HG02852 (cell line): Measurements from ENCODE around the gene TUBGCP2.
"Not testable (repeated sequence)": the region's sequence is repeated elsewhere in the genome, so short reads cannot be mapped to it uniquely, and the experiment has no call there.

ENCODE experiments used
- ATAC-seq: cut with Tn5 transposase; IDR thresholded peaks from one replicate; pipeline ENCODE4 v1.9.1; 2021; ENCODE audit warnings: mild to moderate bottlenecking, moderate library complexity; ENCODE audit not compliant: unreplicated experiment

The TUBGCP2 gene

DNA sequence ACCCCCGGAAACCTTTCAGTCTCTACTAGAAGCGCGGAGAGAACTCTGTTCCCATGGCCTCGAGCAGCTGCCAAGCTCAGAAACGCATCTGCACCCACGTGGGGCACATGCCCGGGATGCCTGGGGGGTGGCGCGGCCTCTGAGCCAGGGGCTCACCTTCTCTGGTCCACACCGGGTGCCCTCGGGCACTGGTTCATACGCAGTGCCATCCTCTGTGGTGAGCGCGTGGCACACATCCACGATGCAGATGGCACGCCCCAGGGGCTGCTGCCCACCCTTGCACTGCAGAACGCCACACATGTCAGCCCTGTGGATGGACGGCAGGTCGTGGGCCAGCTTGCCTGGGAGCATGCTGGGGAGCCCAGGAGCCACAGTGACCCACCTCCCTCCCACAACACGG, 38.5 kb downstream of the TUBGCP2 start:
- ATAC-seq = no peak

DNA sequence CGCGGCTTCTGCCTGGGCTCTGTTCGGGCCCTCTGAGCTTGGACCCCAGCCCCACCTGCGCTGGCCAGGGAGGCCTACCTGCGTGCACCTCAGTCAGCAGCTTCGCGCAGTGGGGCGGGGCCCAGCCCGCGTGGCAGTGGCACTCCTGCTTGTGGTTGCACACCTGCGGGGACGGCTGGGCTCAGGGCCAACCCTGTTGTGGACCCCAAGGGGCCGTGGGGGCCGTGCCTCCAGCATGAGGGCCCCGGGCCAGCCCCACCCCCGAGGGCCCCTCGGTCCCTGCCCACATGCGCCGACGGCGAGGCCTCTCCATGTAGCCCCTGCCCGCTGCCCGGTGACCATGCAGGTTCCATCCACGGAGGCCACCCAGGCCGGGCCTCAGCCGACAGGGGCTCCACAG, 39.3 kb downstream of the TUBGCP2 start:
- no peak for ATAC-seq

DNA sequence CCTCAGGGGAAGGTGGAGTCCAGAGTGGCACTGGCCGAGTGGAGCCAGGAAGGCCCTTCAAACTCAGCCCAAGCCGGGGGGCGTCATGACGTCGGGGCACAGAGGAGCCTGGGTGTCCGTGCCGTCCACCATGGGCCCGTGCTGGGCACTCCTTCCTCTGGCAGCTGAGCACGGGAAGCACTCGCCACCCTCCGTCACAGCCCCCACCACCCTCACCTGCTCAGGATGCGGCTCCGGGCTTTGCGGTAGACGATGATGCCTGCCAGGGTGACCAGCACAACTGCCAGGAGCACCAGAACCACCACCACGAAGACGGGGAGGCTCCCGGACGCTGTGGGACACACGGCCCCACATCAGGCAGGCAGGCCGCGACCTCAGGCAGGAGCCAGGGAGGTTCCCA, 40.1 kb downstream of the TUBGCP2 start:
- no peak for ATAC-seq

DNA sequence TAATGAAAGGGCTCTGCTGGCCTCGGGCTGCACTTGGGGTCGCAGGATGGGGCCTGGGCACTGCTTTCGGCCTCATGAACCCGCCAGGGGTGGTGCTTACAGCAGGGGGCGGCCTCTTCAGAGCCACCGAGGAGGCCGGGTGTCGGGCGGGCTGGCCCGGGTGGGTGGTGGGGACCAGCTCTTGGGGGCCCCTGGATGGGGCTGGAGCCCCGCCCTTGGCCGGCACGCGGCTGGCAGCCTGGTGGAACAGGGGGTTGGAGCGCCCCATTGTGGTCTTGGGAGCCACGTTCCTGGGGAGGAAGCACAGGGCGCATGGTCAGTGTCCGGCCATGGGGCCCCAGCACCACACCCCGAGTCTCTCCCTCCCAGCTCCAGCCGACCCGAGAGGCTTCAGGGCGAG, 40.8 kb downstream of the TUBGCP2 start:
- no peak for ATAC-seq

- no peak for ATAC-seq
These were observed 41.4 kb downstream of the TUBGCP2 start for GRCh38 chr10:133267293-133267692.

- no peak for ATAC-seq
These were observed 42.4 kb downstream of the TUBGCP2 start for GRCh38 chr10:133266056-133266795.

- not testable (repeated sequence) for ATAC-seq
These were observed 43.6 kb downstream of the TUBGCP2 start for GRCh38 chr10:133265052-133265451.

DNA sequence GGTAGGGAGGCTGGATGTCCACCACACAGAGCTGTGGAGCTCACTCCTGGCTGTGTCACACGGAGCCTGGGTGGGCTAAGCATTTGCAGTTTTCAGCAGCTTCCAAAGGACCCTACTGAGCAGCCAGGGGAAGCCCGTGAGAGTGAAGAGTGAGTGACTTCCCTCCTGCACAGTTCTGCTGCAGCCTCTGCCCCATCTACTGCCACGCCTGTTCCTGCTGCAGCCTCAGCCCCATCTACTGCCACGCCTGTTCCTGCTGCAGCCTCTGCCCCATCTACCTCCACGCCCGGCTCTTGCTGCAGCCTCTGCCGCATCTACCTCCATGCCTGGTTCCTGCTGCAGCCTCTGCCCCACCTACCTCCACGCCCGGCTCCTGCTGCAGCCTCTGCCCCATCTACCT, 44.2 kb downstream of the TUBGCP2 start:
- ATAC-seq = no peak

DNA sequence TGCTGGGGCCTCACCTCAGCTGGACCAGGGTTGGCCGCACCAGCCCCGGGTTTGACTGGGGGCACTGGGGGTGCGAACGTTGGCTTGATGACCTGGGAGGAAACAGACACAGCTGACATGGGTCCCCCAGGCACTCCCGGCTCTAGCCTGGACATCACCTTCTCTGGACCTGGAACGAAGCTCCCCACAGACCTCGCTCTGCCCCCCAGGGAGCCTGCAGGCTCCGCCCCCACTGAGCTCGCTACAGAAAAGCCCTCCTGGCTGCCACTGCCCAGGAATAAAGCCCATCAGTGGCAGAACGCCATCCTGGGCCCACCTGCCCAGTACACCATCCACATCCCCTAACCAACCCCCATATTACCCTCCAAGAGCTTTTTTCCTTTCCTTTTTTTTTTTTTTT, 45.0 kb downstream of the TUBGCP2 start:
- no peak for ATAC-seq

DNA sequence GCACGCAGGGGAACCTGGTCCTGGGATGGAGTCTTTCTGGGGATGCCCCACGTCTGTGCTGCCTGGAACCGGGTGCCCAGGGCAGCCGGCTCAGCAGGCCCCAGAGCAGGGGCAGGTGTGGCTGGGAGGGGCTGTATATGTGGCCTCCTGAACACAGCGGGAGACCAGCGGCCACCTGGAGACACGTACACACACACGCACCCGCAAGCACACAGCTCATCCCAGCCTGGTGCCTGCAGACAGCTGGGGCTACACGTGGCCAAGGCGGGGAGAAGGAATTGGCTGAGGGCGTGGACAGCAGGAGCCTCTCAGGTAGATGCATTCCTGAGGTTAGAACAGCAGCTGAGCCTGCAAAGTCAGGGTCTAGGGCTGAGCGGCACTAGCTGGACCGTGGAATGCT, 46.0 kb downstream of the TUBGCP2 start:
- no peak for ATAC-seq

DNA sequence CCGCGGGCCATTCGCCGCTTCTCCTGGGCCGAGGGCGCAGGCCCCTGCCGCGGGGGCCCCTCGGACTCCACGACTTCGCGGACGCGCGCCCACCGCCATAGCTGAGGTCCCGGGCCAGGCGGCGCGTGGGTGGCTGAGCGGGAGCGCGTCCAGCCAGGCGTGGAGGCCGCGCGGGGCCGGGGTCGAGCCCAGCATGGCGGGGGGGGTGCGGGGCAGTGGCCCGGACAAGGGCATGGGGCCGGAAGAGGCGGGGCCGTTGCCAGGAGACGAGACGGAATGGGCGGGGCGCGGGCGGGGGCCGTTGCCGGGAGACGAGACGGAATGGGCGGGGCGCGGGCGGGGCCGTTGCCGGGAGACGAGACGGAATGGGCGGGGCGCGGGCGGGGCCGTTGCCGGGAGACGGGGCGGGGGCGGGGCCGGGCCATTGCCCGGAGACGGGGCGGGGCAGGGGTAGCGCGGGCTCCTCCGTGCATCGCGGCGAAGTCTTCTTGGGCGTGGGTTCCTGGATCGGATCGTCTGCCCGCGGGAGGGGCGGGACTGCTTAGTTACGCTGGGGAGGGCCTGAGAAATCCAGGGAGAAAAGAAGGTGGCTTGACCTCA, 46.8 kb downstream of the TUBGCP2 start:
- peak; percentile 60 for ATAC-seq

- ATAC-seq = peak; percentile 37
These were observed 47.6 kb downstream of the TUBGCP2 start for GRCh38 chr10:133260895-133261725.

- ATAC-seq = no peak
These were observed 49.1 kb downstream of the TUBGCP2 start for GRCh38 chr10:133259602-133259989.

GRCh38 chr10:133258818-133259601, 49.7 kb downstream of the TUBGCP2 start:
- no peak for ATAC-seq

DNA sequence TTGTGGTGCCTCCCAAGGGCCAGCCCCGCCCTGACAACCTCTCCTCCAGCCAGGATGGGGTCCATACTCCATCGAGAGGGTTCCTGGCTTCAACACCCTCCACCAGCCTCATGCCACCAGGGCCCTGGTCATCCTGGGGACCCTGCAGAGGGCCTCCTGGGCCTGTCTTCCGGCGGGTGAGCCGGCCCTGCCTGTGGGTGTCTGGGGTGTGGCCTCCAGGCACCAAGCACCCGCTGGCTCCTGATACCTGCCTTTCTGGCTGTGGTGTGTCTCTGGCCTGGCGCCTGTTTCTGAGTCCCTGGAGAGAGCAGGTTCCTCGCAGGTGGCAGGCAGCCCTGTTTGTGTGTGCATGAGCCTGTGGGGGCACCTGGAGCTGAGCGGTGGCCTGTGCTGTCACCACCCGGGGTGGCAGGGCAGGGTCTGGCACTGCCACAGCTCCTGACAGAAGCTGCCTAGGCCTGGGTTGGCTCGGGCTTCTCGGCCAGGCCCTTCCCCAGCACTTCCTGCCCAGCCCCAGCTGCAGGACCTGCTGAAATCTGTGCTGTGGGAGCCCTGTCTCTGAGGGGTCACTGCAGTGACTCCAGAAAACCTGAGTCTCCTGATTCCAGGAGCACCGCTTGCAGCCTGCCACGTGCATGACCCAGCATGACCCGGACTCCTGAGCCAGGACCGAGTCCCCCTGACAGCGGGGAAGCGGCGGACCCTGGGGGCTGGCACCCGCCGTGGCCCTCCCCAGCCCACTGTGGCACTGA, 50.4 kb downstream of the TUBGCP2 start:
- no peak for ATAC-seq

- ATAC-seq = no peak
These were observed 51.1 kb downstream of the TUBGCP2 start for GRCh38 chr10:133257489-133258065.

DNA sequence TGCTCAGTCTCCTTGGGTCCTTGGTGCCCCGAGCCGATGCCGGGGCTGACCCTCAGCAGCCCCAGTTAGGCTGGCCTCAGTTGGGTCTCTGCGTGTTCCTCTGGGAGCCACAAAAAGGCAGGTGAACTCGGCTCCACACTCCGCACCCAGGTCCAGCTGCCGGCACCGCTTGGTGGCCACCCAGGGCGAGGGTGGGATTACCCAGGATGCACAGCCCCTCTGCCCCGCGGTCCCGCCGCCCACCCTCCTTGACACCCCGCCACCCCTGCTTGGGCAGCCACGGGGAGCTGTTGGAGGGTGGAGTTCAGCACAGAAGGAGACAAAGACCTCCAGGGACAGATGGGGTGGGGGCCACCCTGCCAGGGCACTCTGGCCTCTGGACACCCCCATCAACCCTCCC, 53.3 kb downstream of the TUBGCP2 start:
- no peak for ATAC-seq

GRCh38 chr10:133254421-133255120, 54.1 kb downstream of the TUBGCP2 start:
- ATAC-seq = no peak

DNA sequence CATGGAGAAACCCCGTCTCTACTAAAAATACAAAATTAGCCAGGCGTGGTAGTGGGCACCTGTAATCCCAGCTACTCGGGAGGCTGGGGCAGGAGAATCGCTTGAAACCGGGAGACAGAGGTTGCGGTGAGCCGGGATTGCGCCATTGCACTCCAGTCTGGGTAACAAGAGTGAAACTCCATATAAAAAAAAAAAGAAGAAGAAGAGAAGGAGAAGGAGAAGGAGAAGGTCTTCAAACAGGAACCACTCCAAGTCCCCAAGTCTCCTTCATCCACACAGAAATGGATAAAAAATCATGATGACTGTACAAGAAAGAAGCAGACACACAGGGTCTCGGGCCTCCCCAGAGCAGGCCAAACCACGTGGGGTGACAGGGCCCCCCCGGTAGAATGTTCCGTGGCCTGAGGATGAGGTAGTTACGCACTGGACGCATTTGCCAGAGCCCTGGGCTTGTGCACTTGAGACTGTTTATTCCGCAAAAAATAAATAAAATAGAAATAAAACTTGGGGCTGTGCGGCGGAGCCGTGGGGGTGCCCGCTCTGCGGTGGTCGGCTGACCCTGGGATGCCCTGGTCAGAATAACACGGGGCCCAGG, 55.2 kb downstream of the TUBGCP2 start:
- no peak for ATAC-seq
